ENCODE measurements around the gene CD86. TPM values are rescaled to one million over a fixed set of nuclear protein-coding genes. Genes with fewer than 3 reads are reported as not detected.

Gene CD86
- total RNA-seq, 1 donor from 2014 or later: 10.5 TPM

- no peak for DNase-seq (ENCODE audit: low spot score)
Observed at GRCh38 chr3:122060040-122060698, 5.0 kb downstream of the CD86 start.

- no peak for DNase-seq (ENCODE audit: low spot score)
Observed at GRCh38 chr3:122063908-122064307, 8.7 kb downstream of the CD86 start.

- no peak for DNase-seq (ENCODE audit: low spot score)
Observed at GRCh38 chr3:122064326-122064725, 9.2 kb downstream of the CD86 start.

GRCh38 chr3:122066331-122067213, 11.4 kb downstream of the CD86 start:
- no peak for DNase-seq (ENCODE audit: low spot score)

DNA sequence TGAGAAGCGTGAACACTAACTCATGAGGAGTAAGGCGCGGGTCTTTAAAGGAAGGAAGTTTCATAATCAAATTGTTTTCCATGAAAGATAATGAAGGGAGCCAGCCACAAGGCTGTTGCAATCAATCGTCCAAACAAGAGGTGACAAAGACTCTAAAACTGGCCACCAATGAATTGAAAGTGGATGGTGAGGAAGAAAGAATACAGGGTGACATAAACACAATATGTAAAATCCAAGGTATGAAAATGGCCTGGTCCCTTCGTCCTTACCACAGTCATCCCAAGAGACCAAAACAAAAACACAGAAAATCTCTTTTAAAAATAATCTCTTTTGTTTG, 12.0 kb downstream of the CD86 start:
- DNase-seq (ENCODE audit: low spot score): no peak

DNA sequence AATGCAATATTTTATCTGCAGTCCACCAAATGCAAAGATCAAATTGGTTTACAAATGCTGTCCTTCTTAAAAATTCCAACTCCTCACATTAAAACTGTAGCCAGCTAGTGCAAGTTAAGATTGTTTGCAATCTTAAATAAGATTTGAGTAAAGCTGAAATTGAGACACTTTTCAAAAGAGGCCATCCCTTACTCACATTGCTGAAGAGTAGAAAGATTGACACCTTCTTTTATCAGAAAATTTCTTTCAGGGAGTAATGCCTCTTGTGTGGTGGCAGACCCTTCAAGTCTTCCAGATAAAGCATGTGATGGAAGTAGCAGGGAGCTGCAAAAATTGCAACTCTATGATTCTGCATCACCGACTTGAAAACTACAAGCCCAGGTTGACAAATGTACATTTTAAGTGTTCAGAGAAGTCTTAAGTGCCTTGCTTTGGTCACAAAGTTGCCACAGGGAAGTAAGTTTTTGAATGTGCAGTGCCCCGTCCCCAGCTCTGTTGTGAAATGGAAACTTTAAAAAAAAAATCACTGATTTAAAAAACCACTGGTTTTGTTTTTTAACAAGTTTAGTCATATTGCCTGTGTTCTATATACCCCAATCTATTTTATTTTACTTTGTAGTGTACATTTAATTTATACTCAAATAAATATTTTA, 12.6 kb downstream of the CD86 start:
- DNase-seq (ENCODE audit: low spot score): no peak

GRCh38 chr3:122074621-122075265, 19.6 kb downstream of the CD86 start:
- DNase-seq (ENCODE audit: low spot score): no peak

GRCh38 chr3:122076491-122077292, 21.5 kb downstream of the CD86 start:
- no peak for DNase-seq (ENCODE audit: low spot score)

DNA sequence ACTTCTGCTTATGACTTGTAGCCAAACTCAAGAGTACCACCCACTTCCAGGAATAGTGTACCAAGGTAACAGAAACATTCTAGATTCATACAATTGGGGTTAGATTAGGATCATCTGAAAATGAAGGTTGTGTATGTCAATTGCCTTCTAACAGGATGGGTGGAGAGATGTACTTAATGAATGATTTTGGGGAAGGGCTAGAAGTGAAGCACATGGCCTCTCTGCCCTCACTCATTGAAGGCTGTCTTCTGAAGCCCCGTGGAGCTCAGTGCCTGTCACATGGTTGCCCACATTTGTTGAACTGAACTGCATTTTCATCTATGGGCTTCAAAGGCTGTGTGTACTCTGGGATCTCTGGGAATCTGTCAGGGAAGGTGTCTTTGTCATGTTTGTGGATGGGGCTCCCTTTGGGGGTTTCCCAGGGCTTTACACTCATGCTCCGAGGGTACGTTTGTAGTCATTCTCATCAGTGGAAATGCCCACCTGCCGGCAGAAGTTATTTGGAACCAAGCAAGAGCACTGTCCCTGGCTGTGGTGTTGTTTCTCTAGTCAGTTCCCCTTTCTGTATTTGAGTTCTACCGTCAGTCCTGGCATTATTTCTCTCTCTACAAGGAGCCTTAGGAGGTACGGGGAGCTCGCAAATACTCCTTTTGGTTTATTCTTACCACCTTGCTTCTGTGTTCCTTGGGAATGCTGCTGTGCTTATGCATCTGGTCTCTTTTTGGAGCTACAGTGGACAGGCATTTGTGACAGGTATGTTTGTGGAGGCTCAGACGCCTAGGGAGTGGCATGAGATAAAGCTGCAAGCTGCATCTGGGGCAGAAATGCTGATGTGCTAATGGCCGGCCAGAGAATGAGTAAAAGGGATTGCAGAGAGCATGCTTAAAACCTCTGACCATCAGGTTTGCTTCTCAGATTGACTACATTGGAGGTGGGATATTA, 22.4 kb downstream of the CD86 start:
- no peak for DNase-seq (ENCODE audit: low spot score)

- no peak for DNase-seq (ENCODE audit: low spot score)
Observed at GRCh38 chr3:122078235-122078935, 23.2 kb downstream of the CD86 start.

DNA sequence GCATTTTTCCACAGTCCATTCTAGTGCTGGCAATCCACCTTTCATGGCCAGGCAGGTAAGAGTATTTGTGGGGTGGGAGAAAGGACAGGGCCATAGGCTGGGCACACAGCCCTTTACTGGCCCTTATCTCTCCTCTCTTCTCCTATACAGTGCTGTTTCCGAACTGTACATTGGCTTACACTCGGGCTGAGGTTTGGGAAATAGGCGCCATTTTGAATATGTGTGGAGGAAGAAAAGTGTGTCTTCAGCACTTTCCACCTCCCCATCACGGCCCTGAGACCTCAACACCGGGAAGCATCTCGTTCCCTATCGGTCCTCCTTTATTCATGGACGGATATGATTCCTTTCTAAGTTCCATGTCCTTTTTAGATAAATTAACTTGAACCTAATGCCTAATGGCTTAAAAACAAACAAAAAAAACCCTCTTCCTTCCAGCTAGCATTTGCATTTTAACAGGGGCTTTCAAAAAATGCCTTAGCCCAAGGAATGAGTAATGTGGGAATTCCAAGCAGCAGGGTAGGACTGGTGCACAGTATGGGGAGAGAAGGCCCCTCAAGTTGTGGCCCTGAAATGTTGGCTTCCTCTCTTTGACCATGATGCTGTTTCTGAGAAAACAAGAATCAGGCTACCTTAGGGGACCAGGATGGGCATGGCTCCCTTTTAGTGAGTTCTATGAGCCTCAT, 24.5 kb downstream of the CD86 start:
- DNase-seq (ENCODE audit: low spot score): no peak

DNA sequence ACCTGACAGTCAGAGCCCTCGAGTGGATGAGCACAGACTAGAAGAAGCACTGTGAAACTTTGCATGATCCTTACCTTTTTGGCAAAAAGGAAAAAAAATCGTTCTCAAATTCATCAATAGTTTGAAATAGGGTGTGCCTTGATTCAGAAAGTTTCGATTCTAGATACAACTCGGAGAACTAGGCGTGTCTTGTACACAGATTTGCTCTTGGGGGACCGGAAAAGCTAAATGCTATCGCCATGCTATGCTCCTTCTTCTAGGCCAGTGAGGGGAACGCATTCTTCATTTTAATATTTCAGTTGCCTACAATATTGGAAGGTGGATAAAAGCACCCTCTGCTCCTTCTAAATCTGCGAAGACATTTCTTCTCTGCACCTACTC, 25.0 kb downstream of the CD86 start:
- no peak for DNase-seq (ENCODE audit: low spot score)

DNA sequence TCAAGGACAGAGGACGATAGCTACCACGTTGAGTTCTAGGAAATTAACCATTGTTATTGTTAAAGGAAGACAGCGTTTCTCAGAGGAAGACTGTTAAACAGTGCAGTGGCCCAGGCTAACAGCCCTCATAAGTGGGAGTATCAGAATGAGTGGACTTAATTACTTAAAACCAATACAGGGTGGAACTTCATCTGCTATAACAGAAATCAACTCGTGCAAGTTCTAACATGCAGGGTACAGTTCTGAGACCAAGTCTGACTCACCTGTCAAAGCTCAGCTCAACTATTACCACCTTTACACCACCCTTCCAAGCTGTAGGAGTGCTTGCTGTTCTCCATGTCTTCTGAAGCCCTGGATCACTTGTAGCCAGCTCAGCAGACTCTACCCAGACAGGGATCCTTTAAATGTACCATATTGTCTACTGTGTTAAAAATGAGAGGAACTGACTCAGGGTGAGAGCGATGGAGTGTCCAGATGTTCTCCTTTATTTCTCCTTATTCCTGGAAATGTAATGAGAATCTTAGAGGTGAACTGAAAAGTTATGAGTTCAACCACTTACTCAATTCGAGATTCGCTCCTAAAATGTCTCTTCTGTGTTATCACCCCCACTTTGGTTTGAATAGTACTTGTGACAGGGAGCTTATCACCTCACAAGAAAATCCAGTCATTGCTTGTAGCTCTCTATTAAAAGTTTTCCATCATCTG, 26.5 kb downstream of the CD86 start:
- no peak for DNase-seq (ENCODE audit: low spot score)

DNA sequence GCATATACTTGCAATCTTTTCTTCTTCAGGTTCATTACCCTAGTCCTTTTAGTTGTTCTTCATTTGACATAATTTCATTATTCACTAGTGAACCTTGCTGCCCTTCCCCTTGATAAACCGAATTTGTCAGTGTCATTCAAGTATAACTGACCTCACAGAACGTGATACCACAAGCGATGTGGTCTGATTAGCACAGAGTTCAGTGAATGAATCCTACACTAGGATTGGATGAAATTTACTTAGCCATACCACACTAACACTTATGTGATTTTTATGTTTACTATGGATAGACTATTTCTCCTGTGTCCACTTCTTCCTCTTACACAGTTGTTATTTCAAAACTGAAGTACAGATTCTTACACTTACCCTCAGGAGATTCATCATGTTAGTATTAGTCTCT, 27.2 kb downstream of the CD86 start:
- DNase-seq (ENCODE audit: low spot score): no peak

DNA sequence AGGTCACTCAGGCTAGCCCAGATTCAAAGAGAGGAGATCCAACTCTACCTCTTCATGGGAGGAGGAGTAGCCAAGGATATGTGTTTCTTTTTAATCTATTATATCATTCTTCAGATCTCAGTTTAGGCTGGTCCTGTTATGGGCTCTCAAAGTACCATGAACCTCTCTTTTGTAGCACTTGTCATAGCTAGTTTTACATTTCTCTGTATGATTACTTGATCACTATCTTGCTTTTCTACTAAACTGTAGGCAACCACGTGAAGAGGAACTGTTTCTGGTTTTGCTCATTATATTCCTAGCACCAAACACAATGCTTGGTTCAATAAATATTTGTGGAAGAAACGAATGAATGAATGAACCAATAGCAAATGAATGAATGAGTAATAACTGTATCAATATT, 29.6 kb downstream of the CD86 start:
- DNase-seq (ENCODE audit: low spot score): no peak

GRCh38 chr3:122085673-122086072, 30.5 kb downstream of the CD86 start:
- DNase-seq (ENCODE audit: low spot score): no peak

DNA sequence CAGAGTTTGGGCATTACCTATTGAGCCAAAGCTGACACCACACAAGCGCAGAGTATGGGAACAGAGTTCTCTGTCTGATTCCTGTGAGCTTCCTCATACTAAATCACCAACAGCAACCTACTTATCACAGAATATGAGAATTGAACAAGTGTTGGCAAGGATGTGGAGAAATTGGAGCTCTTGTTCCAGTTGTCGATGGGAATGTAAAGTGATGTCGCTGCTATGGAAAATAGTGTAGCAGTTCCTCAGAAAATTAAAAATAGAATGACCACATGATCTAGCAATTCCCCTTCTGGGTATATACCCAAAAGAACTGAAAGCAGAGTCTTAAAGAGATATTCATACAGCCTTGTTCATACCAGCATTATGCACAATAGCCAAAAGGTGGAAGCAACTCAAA, 33.4 kb downstream of the CD86 start:
- no peak for DNase-seq (ENCODE audit: low spot score)

- no peak for DNase-seq (ENCODE audit: low spot score)
Observed at GRCh38 chr3:122091602-122092295, 36.6 kb downstream of the CD86 start.

All from mucosa of gallbladder (tissue), 1 donor.